HL-60 (cell line): ENCODE data around the gene SASH1.

Experiments used
- DNase-seq, 2 experiments: peaks; one replicate each; pipeline ENCODE4 v3.0.0-alpha.2; 2010 to 2020; ENCODE audit warnings: low read depth in 1 of 2, low spot score in 1 of 2
- H3K27ac ChIP-seq: fragments of 250-450 bp; sonication (Bioruptor Pico); replicated peaks from 2 replicates; pipeline ENCODE4 v1.5.1; 2020; ENCODE audit warnings: mild to moderate bottlenecking, moderate library complexity
- H3K27me3 ChIP-seq: fragments of 250-450 bp; sonication (Bioruptor Pico); 2 replicates; pipeline ENCODE4 v1.5.1; 2021; ENCODE audit warnings: mild to moderate bottlenecking, moderate library complexity; ENCODE audit not compliant: insufficient read depth, poor library complexity, severe bottlenecking
- H3K4me3 ChIP-seq: replicated peaks from 2 replicates; pipeline ENCODE4 v1.5.1; 2011; ENCODE audit warnings: mild to moderate bottlenecking, control low read depth, low read length; ENCODE audit not compliant: insufficient read depth
- GABPA ChIP-seq: IDR thresholded peaks from 2 replicates; pipeline ENCODE4 v1.6.1; 2012; ENCODE audit warnings: low read depth
- POLR2AphosphoS5 ChIP-seq: IDR thresholded peaks from 2 replicates; pipeline ENCODE4 v1.6.1; 2012; ENCODE audit warnings: low read depth
- SPI1 ChIP-seq: IDR thresholded peaks from 2 replicates; pipeline ENCODE4 v1.6.1; 2012; ENCODE audit warnings: low read depth, mild to moderate bottlenecking, borderline replicate concordance
- TF ChIP-seq, protein P1 (sequence below): IDR thresholded peaks from 2 replicates; pipeline ENCODE4 v1.6.1; 2012; ENCODE audit warnings: low read depth; ENCODE audit not compliant: insufficient replicate concordance
- TF ChIP-seq, protein P2 (sequence below): IDR thresholded peaks from one replicate; pipeline ENCODE4 v1.5.1; 2011; ENCODE audit warnings: low read length, control low read depth, inconsistent platforms; ENCODE audit not compliant: insufficient read depth

Gene SASH1

DNA sequence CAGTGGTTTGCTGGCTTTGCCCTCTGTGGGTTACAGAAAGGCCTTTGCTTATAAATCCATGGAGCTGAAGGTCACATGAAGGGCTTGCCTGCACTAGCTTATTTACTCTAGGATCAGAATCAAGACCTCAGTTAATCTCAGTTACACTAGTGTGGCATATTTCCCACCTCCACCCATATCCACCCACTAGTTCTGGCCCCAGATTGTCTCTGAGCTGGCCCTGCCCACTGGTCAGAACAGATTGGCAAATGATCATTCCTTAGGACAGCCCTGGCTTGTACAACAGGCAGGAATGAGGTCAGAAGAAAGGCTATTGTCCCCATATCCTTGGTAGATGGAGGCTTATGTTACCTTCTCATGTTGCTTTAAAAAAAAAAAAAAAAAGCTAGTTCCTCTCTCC lies 33.3 kb upstream of the SASH1 start:
- no peak overlapping the region for H3K27ac ChIP-seq
- no peak for DNase-seq
- no peaks in the 10 kb centered on the region for H3K27me3 ChIP-seq
- H3K4me3 ChIP-seq = no peak overlapping the region
- TF ChIP-seq SPI1 = no peak
- TF ChIP-seq, protein P1, sequence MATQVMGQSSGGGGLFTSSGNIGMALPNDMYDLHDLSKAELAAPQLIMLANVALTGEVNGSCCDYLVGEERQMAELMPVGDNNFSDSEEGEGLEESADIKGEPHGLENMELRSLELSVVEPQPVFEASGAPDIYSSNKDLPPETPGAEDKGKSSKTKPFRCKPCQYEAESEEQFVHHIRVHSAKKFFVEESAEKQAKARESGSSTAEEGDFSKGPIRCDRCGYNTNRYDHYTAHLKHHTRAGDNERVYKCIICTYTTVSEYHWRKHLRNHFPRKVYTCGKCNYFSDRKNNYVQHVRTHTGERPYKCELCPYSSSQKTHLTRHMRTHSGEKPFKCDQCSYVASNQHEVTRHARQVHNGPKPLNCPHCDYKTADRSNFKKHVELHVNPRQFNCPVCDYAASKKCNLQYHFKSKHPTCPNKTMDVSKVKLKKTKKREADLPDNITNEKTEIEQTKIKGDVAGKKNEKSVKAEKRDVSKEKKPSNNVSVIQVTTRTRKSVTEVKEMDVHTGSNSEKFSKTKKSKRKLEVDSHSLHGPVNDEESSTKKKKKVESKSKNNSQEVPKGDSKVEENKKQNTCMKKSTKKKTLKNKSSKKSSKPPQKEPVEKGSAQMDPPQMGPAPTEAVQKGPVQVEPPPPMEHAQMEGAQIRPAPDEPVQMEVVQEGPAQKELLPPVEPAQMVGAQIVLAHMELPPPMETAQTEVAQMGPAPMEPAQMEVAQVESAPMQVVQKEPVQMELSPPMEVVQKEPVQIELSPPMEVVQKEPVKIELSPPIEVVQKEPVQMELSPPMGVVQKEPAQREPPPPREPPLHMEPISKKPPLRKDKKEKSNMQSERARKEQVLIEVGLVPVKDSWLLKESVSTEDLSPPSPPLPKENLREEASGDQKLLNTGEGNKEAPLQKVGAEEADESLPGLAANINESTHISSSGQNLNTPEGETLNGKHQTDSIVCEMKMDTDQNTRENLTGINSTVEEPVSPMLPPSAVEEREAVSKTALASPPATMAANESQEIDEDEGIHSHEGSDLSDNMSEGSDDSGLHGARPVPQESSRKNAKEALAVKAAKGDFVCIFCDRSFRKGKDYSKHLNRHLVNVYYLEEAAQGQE = no peak
- TF ChIP-seq GABPA = no peak
- TF ChIP-seq, protein P2, sequence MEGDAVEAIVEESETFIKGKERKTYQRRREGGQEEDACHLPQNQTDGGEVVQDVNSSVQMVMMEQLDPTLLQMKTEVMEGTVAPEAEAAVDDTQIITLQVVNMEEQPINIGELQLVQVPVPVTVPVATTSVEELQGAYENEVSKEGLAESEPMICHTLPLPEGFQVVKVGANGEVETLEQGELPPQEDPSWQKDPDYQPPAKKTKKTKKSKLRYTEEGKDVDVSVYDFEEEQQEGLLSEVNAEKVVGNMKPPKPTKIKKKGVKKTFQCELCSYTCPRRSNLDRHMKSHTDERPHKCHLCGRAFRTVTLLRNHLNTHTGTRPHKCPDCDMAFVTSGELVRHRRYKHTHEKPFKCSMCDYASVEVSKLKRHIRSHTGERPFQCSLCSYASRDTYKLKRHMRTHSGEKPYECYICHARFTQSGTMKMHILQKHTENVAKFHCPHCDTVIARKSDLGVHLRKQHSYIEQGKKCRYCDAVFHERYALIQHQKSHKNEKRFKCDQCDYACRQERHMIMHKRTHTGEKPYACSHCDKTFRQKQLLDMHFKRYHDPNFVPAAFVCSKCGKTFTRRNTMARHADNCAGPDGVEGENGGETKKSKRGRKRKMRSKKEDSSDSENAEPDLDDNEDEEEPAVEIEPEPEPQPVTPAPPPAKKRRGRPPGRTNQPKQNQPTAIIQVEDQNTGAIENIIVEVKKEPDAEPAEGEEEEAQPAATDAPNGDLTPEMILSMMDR = no peak
- TF ChIP-seq POLR2AphosphoS5 = no peak

DNA sequence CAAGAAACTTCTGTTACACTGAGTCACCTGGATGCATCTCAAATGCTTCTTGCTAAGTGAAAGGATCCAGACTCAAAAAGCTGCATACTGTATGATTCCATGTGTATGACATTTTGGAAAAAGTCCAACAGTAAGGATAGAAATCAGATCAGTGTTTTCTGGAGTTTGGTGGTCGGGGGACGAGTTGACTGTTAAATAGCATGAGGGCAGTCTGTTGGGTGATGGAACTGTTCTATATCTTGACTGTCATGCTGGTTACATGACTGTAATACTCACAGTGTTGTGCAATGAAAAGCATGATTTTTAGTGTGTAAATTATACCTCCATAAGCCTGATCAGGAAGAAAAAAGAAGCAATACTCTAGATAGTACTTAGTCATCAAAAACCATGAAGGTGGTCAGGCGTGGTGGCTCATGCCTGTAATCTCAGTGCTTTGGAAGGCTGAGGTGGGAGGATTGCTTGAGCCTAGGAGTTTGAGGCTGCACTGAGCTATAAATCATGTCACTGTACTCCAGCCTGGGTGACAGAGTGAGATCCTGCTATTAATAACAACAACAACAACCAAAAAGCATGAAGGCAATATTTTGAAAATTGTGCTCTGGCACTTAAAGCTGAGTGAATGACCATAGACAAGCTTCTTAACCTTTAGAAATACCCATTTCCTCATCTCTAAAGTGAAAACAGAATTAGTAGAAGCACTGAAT lies 30.5 kb upstream of the SASH1 start:
- no peak overlapping the region for H3K4me3 ChIP-seq
- H3K27ac ChIP-seq = no peak overlapping the region
- H3K27me3 ChIP-seq = no peaks in the 10 kb centered on the region
- TF ChIP-seq, protein P1 = no peak
- TF ChIP-seq GABPA (no peak), POLR2AphosphoS5 (no peak), SPI1 (no peak)
- TF ChIP-seq, protein P2 = no peak
- no peak for DNase-seq

DNA sequence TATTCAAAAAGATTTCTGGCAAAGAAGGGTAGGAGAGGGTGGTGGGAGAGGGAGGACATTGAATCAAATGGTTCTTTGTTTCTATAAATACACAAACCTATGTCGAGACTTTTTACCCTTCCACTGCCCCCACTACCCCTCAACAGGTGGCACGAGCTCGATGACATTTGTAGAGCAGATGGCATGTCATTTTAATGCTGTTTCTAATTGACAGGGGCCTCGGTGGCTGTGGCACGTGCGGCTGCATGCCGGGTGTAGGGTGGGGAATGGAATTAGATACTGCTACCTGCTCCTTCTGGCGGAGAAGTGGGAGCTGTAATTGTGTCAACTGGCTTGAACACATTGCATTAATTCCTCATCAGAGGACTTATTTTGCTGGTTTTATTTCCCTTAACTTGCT lies 29.1 kb upstream of the SASH1 start:
- H3K27ac ChIP-seq = no peak overlapping the region
- no peaks in the 10 kb centered on the region for H3K27me3 ChIP-seq
- DNase-seq = no peak
- TF ChIP-seq, protein P1 = no peak
- TF ChIP-seq GABPA (no peak), POLR2AphosphoS5 (no peak), SPI1 (no peak)
- TF ChIP-seq, protein P2 = no peak
- no peak overlapping the region for H3K4me3 ChIP-seq
